ENCODE measurements around the gene MXI1. TPM values are rescaled to one million over a fixed set of nuclear protein-coding genes. Genes with fewer than 3 reads are reported as not detected.

MXI1 gene
- total RNA-seq, 1 experiment from 2014 or later = 17.3 TPM

DNA sequence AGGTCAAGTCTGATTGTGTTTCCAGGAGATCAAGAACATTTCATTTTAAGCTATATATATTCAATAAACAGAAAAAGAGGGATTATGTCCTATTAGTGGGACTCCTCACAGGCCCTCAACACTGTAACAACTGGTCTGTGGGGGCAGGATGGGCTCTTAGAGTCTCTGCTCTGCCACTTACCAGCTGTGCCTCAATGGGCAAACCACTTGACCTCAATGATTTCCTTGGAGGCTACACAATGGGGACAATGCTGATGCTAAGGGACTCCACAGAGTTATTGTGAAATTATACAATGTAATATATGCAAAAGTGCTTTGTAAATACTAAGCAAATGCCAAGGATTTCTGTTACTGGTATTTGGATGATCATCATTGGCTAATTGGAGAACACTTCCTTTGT, 33.2 kb upstream of the MXI1 start:
- Histone ChIP-seq H3K27ac (ENCODE audit: low read depth, low read length, poor library complexity, severe bottlenecking) (no peak overlapping the region), H3K4me1 (ENCODE audit: insufficient read depth, low read length, poor library complexity, severe bottlenecking) (peaks cover 7% of the 10 kb centered on the region), H3K9me3 (ENCODE audit: low read depth, low read length, poor library complexity, severe bottlenecking) (no peaks in the 10 kb centered on the region), H3K4me3 (ENCODE audit: low read depth, low read length, poor library complexity, severe bottlenecking) (no peak overlapping the region), H3K27me3 (replicated peaks; ENCODE audit: insufficient read depth, low read depth, low read length, poor library complexity) (no peaks in the 10 kb centered on the region), H3K36me3 (ENCODE audit: insufficient read depth, low read length, poor library complexity, severe bottlenecking) (no peaks in the 10 kb centered on the region)
- BruUV-seq (replicated peaks) = no TSS peak
- TF ChIP-seq EZH2 (IDR thresholded peaks at IDR 0.05; ENCODE audit: borderline replicate concordance, low read depth, low read length, poor library complexity, severe bottlenecking) = no peak
- TF ChIP-seq, protein P1, sequence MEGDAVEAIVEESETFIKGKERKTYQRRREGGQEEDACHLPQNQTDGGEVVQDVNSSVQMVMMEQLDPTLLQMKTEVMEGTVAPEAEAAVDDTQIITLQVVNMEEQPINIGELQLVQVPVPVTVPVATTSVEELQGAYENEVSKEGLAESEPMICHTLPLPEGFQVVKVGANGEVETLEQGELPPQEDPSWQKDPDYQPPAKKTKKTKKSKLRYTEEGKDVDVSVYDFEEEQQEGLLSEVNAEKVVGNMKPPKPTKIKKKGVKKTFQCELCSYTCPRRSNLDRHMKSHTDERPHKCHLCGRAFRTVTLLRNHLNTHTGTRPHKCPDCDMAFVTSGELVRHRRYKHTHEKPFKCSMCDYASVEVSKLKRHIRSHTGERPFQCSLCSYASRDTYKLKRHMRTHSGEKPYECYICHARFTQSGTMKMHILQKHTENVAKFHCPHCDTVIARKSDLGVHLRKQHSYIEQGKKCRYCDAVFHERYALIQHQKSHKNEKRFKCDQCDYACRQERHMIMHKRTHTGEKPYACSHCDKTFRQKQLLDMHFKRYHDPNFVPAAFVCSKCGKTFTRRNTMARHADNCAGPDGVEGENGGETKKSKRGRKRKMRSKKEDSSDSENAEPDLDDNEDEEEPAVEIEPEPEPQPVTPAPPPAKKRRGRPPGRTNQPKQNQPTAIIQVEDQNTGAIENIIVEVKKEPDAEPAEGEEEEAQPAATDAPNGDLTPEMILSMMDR (conservative IDR thresholded peaks at IDR 0.05; ENCODE audit: low read depth, low read length) = no peak
- intact Hi-C loops (cut with micrococcal nuclease; ENCODE audit: unreplicated experiment) = no loop called here
- CTCF ChIA-PET = no interaction called here
- POLR2A ChIA-PET (ENCODE audit: low non-redundant PET) = interaction anchor here (0.6 kb wide), 1 partner anchor 635 kb away, joined by 3 read pairs; no protein-coding TSS in a partner anchor
- DNase-seq (ENCODE audit: low spot score) = no peak

DNA sequence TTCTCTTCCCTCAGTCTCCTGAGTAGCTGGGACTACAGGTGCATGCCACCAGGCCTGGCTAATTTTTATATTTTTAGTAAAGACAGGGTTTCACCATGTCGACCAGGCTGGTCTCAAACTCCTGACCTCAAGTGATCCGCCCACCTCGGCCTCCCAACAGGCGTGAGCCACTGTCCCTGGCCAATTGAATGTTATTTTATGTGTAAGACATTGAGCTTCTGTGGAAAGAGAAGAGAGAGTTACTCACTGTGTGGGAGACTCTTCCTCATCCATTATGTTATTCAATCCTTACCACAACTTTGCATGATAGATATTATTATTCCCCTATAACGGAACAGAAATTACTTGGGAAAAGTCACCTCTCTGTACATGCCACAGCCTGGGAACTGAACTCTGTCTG, 32.6 kb upstream of the MXI1 start:
- POLR2A ChIA-PET (ENCODE audit: low non-redundant PET) = no interaction called here

DNA sequence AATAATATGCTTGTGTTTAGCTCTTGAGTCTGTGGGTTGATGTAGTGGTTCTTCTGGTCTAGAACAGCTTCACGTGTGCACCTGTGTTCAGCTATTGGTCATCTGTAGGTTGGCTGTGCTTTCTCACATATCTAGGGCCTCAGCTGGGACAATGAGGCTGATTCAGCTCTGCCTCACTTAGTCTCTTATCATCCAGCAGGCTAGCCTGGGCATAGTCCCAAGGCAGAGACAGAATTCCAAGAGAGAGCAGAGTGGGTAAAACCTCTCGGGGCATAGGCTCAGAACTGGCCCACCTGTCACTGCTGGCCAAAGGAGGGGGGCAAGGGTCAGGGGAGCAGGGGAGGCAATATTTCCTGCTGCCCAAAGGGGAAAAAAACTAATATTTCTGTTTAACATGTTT, 32.0 kb upstream of the MXI1 start:
- no peak for DNase-seq (ENCODE audit: low spot score)
- Histone ChIP-seq H3K27me3 (replicated peaks; ENCODE audit: insufficient read depth, low read depth, low read length, poor library complexity) (no peaks in the 10 kb centered on the region), H3K4me1 (ENCODE audit: insufficient read depth, low read length, poor library complexity, severe bottlenecking) (peaks cover 7% of the 10 kb centered on the region), H3K27ac (ENCODE audit: low read depth, low read length, poor library complexity, severe bottlenecking) (no peak overlapping the region), H3K9me3 (ENCODE audit: low read depth, low read length, poor library complexity, severe bottlenecking) (no peaks in the 10 kb centered on the region), H3K4me3 (ENCODE audit: low read depth, low read length, poor library complexity, severe bottlenecking) (no peak overlapping the region), H3K36me3 (ENCODE audit: insufficient read depth, low read length, poor library complexity, severe bottlenecking) (no peaks in the 10 kb centered on the region)
- no TSS peak for BruUV-seq (replicated peaks)
- intact Hi-C loops (cut with micrococcal nuclease; ENCODE audit: unreplicated experiment) = no loop called here
- TF ChIP-seq, protein P1 (conservative IDR thresholded peaks at IDR 0.05; ENCODE audit: low read depth, low read length) = no peak
- TF ChIP-seq EZH2 (IDR thresholded peaks at IDR 0.05; ENCODE audit: borderline replicate concordance, low read depth, low read length, poor library complexity, severe bottlenecking) = no peak
- CTCF ChIA-PET = no interaction called here
- POLR2A ChIA-PET (ENCODE audit: low non-redundant PET) = no interaction called here

More for the DNA sequence above, 32.6 kb upstream of the MXI1 start:
- intact Hi-C loops (cut with micrococcal nuclease; ENCODE audit: unreplicated experiment) = no loop called here
- H3K27me3 ChIP-seq (replicated peaks; ENCODE audit: insufficient read depth, low read depth, low read length, poor library complexity) = no peaks in the 10 kb centered on the region
- H3K27ac ChIP-seq (ENCODE audit: low read depth, low read length, poor library complexity, severe bottlenecking) = no peak overlapping the region
- TF ChIP-seq, protein P1 (conservative IDR thresholded peaks at IDR 0.05; ENCODE audit: low read depth, low read length) = no peak
- no peak for TF ChIP-seq EZH2 (IDR thresholded peaks at IDR 0.05; ENCODE audit: borderline replicate concordance, low read depth, low read length, poor library complexity, severe bottlenecking)
- no TSS peak for BruUV-seq (replicated peaks)
- no peaks in the 10 kb centered on the region for H3K36me3 ChIP-seq (ENCODE audit: insufficient read depth, low read length, poor library complexity, severe bottlenecking)
- peaks cover 7% of the 10 kb centered on the region for H3K4me1 ChIP-seq (ENCODE audit: insufficient read depth, low read length, poor library complexity, severe bottlenecking)
- CTCF ChIA-PET = no interaction called here
- H3K4me3 ChIP-seq (ENCODE audit: low read depth, low read length, poor library complexity, severe bottlenecking) = no peak overlapping the region
- H3K9me3 ChIP-seq (ENCODE audit: low read depth, low read length, poor library complexity, severe bottlenecking) = no peaks in the 10 kb centered on the region
- DNase-seq (ENCODE audit: low spot score) = no peak
